Left lung (tissue), 10 donors: ENCODE data around the gene BEST2. TPM values are rescaled to one million over a fixed set of nuclear protein-coding genes. Genes with fewer than 3 reads are reported as not detected.

Experiments
- ATAC-seq: fragments of 200-7000 bp; cut with Tn5 transposase; one replicate; pipeline ENCODE4 v1.9.1; 2020; ENCODE audit warnings: moderate library complexity
- DNase-seq, 4 donors: peaks; one replicate each; pipeline ENCODE4 v3.0.0-alpha.2; 2013 to 2020
- H3K27ac ChIP-seq, 2 donors: fragments of 200-600 bp; sonication (generic) in 1 of 2; one replicate each; pipeline versions ENCODE4 v1.5.0 to v1.8.0; 2020 to 2021
- H3K27me3 ChIP-seq, 2 donors: fragments of 200-600 bp; sonication (generic) in 1 of 2; one replicate each; pipeline versions ENCODE4 v1.5.0 to v1.8.0; 2020 to 2021
- H3K36me3 ChIP-seq, 2 donors: fragments of 200-600 bp; sonication (generic) in 1 of 2; one replicate each; pipeline versions ENCODE4 v1.5.0 to v1.8.0; 2020 to 2021
- H3K4me1 ChIP-seq, 2 donors: fragments of 200-600 bp; one replicate each; pipeline ENCODE4 v1.8.0; 2021
- H3K4me3 ChIP-seq, 2 donors: fragments of 200-600 bp; sonication (generic) in 1 of 2; one replicate each; pipeline versions ENCODE4 v1.5.0 to v1.8.0; 2020 to 2021; ENCODE audit warnings: mild to moderate bottlenecking in 1 of 2
- H3K9me3 ChIP-seq, 2 donors: fragments of 200-600 bp; sonication (generic) in 1 of 2; one replicate each; pipeline versions ENCODE4 v1.5.0 to v1.8.0; 2020 to 2021
- intact Hi-C, 2 donors: fragments of 100-400 bp; cut with DNase I; formaldehyde crosslinking; loops; one replicate each; pipeline versions ENCODE4 v1.11.2 to v1.14.2; 2022
- polyA plus RNA-seq, 6 donors: library from polyadenylated mRNA; unstranded; fragments of 120-200 nt; gene quantifications; one replicate each; pipeline ENCODE4 v1.2.1, GENCODE V29; 2013; ENCODE audit not compliant: insufficient read length in 6 of 6
- total RNA-seq, 2 donors: library from RNA; stranded (reverse); fragmentation: NEBNext Ultra II Directional; extraction: Animal tissue kit (Norgen Biotek cat#: 25700); gene quantifications; one replicate each; pipeline ENCODE4 v1.2.1, GENCODE V29; 2021
- TF ChIP-seq, protein P1 (sequence below), 2 donors: fragments of 200-600 bp; sonication (generic) in 1 of 2; IDR thresholded peaks; one replicate each; pipeline versions ENCODE4 v1.5.0 to v1.8.0; 2021; ENCODE audit warnings: antibody characterized with exemption in 2 of 2
- donor health status: DM: no; HTN: yes; CAD: no.
- donor health status: DM: no; HTN: no; CAD: no.

BEST2 gene
- total and polyA plus RNA-seq, 8 donors: 0.08 to 0.17 (median 0.12) TPM; not detected in 4

GRCh38 chr19:12789098-12789903 is 37.7 kb downstream of the BEST2 start:
- TF ChIP-seq, protein P1, sequence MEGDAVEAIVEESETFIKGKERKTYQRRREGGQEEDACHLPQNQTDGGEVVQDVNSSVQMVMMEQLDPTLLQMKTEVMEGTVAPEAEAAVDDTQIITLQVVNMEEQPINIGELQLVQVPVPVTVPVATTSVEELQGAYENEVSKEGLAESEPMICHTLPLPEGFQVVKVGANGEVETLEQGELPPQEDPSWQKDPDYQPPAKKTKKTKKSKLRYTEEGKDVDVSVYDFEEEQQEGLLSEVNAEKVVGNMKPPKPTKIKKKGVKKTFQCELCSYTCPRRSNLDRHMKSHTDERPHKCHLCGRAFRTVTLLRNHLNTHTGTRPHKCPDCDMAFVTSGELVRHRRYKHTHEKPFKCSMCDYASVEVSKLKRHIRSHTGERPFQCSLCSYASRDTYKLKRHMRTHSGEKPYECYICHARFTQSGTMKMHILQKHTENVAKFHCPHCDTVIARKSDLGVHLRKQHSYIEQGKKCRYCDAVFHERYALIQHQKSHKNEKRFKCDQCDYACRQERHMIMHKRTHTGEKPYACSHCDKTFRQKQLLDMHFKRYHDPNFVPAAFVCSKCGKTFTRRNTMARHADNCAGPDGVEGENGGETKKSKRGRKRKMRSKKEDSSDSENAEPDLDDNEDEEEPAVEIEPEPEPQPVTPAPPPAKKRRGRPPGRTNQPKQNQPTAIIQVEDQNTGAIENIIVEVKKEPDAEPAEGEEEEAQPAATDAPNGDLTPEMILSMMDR (IDR thresholded peaks at IDR 0.05): no peak
- Histone ChIP-seq H3K4me3 (peak overlapping the region; percentile 92 to 98), H3K36me3 (peaks cover 0 to 10% of the 10 kb centered on the region in 2 donors), H3K27me3 (no peaks in the 10 kb centered on the region), H3K9me3 (no peaks in the 10 kb centered on the region), H3K4me1 (peaks cover 58 to 64% of the 10 kb centered on the region in 2 donors), H3K27ac (peak overlapping the region; percentile 99 to 100)
- ATAC-seq (no peak), DNase-seq (peak in 1 of 4 donors; percentile 55)
- intact Hi-C loops: no loop called here

- Histone ChIP-seq H3K4me1 (peaks cover 54 to 64% of the 10 kb centered on the region in 2 donors), H3K27me3 (no peaks in the 10 kb centered on the region), H3K9me3 (no peaks in the 10 kb centered on the region), H3K36me3 (peaks cover 0 to 10% of the 10 kb centered on the region in 2 donors), H3K4me3 (peak overlapping the region; percentile 92 to 98), H3K27ac (peak overlapping the region; percentile 99 to 100)
- DNase-seq (peak; percentile 94 to 100 (median 98)), ATAC-seq (peak; percentile 46)
- TF ChIP-seq, protein P1 (IDR thresholded peaks at IDR 0.05): no peak
- intact Hi-C loops: no loop called here
Measured at GRCh38 chr19:12789904-12790619, 38.5 kb downstream of the BEST2 start.

- no peak for ATAC-seq
- TF ChIP-seq, protein P1 (IDR thresholded peaks at IDR 0.05): no peak
- Histone ChIP-seq H3K4me1 (peaks cover 49 to 64% of the 10 kb centered on the region in 2 donors), H3K9me3 (no peaks in the 10 kb centered on the region), H3K36me3 (peaks cover 0 to 10% of the 10 kb centered on the region in 2 donors), H3K27ac (peak overlapping the region; percentile 99 to 100), H3K4me3 (peak overlapping the region; percentile 92 to 98), H3K27me3 (no peaks in the 10 kb centered on the region)
- no peak for DNase-seq
- intact Hi-C loops: no loop called here
Measured at GRCh38 chr19:12790628-12791344, 39.2 kb downstream of the BEST2 start.

DNA sequence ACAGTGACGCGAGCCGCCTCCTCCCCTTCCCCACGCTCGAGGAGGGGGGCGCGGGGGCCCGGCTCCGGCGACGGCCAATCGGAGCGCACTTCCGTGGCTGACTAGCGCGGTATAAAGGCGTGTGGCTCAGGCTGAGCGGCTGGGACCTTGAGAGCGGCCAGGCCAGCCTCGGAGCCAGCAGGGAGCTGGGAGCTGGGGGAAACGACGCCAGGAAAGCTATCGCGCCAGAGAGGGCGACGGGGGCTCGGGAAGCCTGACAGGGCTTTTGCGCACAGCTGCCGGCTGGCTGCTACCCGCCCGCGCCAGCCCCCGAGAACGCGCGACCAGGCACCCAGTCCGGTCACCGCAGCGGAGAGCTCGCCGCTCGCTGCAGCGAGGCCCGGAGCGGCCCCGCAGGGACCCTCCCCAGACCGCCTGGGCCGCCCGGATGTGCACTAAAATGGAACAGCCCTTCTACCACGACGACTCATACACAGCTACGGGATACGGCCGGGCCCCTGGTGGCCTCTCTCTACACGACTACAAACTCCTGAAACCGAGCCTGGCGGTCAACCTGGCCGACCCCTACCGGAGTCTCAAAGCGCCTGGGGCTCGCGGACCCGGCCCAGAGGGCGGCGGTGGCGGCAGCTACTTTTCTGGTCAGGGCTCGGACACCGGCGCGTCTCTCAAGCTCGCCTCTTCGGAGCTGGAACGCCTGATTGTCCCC is 39.9 kb downstream of the BEST2 start, which contains the start of gene JUNB:
JUNB (plus strand) TSS at position 142 of the 706 bp plus-strand sequence; CDS start at position 428, 286 bp downstream.
- intact Hi-C loops: no loop called here
- H3K9me3 ChIP-seq: no peaks in the 10 kb centered on the region
- peaks cover 0 to 10% of the 10 kb centered on the region in 2 donors for H3K36me3 ChIP-seq
- H3K4me3 ChIP-seq: peak within 1 kb of the TSS; percentile 92 to 98
- ATAC-seq: peak; percentile 52
- H3K27me3 ChIP-seq: no peaks in the 10 kb centered on the region
- H3K4me1 ChIP-seq: peaks cover 46 to 64% of the 10 kb centered on the region in 2 donors
- H3K27ac ChIP-seq: peak within 1 kb of the TSS; percentile 99 to 100
- DNase-seq: peak; percentile 95 to 98 (median 98)
- TF ChIP-seq, protein P1 (IDR thresholded peaks at IDR 0.05): no peak
